Activated naive CD4-positive, alpha-beta T cell (primary cell): ENCODE results near the gene CDKN1C.

ENCODE experiments used
- DNase-seq, 4 experiments: peaks; one replicate each; lab custom pipeline; 2025; lab: John Stamatoyannopoulos, UW

The CDKN1C gene

DNA sequence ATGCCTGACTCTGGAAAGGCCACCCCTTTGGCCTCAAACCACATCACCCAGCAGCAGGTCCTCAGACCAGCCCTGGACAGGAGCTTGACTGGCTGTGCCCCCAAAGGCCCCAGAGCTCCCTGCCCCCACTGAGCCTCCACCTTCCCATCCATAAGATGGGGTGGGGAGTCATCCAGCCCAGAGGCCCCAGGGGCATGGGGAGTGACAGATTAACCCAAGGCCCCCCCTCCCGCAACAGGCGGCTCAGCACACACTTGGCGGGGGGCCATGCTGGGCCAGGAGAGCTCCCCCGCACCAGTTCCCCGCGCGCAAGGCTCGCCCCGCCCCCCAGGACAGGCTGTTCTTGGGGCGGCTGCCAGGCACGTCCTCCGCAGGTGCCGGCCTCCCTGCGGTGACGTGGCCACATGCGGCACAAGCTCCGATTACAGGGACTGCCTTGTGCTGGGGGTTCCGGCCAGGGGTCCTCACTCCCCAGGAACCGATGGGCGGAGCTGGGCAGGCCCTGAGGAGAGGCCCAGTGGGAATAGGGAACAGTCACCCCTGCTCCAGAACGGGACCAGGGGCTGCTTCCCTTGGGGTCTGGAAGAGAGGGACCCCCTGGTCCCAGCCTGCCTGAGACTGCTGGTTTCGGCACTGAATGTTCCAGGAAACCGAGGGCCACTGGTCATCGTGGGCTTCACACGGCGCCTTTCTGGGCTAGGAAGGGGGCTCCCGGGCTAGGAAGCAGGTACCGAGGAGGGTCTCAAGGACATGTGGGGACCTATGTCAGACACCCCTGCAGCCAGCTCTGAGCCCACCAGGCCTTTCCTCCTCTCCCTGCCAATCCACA is 5.1 kb upstream of the CDKN1C start:
- DNase-seq, result peak in 1 of 4 experiments; percentile 19

DNA sequence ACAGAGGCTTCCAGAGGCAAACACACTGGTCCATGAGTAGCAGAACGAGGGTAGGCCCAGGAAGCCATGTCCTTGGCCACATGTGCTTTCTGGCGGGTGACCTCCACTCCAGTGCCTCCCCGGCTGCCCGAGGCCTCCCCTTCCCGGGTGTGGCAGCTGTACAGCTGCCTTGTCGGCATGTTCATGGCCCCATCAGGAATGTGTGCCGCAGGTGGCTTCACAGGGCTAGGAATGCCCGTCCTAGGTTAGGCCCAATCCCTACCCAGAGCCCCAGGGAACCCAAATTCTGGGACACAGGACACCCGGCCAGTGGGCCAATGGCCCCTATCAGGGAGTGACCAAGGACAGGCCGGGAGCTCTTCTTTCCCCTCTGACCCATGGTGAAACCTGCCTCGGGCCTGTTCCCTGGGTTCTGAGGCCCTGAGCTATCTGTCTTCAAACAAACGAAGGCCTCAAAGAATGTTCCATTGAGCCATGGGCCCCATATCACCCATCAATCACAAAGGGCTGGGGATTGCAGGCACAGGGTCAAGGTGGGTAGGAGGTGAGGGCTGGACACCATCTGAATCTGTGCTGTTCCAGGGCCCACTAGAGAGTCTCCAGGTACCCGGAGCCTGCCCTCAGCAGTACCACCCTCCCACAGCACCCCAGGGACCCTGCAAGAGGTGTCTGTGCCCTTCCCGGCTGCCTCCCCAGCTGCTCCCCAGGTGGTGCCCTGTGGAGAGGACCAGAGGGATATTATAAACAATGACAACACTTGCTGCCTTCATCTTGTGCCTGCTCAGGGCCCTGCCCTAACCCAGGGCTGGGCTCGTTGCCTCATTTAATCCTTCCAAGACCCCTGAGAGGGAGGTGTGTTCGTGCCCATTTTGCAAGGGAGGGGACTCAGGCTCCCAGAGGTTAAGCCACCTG is 4.0 kb upstream of the CDKN1C start:
- no peak for DNase-seq

DNA sequence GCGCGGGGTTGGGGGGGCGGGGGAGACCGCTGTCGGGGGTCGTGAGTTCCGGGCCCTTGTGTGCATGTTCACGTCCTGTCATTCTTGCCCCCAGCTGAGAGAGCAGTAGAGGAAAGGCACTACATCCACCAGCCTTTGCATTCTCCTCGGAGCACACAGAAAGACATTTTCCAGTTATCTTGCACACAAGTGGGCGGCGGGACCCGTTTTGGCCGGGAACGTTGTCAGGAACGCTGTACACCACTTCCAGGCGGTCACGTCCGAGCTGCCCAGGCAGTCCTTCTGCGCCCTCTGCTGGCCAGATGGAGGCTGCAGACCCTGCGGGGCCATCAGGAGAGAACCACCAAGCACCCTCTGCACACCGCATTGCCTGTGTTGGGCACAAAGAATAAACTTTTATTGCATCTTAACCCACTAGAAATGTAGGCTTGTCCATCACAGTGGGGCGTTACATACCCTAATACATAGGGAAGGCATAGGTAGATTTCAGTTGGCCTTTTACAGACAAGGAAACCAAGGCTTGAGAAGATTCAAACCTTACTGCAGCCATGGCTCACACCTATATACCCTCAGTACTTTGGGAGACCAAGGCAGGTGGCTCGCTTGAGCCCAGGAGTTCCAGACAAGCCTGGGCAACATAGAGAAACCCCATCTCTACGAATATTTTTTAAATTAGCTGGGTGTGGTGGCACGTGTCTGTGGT is 2.8 kb upstream of the CDKN1C start:
- peak; percentile 62 to 84 (median 83) for DNase-seq

DNA sequence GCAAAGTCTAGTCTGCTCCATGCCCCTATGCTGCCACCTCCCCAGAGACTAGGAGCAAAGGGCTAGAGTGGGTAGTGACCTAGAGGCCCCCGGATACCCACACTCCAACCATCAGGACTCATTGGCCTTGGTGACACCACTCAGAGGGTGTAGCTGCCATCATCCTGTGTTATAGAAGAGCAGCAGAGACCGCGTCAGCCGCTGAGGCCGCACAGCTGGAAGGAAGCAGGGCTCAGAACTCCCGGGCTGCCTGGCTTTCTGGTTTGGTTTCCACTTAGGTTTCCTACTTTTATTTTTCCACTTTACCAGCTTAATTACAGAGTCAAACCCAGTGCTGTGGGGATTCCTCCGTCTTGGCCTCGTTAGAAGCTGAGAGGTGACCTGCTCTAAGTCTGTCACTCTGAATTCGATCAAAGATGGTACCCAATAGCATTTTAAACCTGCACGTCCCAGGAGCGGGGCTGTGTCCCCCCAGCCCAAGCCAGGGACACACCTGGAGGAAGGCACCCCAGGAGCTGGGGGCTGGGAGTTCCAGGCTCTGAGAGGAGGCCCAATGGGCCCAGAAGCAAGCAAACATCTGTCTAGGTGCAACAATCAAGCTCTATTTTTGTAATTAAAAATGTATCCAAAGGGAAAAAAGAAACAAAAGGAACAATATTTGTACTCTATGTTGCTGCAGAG is 2.1 kb upstream of the CDKN1C start:
- no peak for DNase-seq

DNA sequence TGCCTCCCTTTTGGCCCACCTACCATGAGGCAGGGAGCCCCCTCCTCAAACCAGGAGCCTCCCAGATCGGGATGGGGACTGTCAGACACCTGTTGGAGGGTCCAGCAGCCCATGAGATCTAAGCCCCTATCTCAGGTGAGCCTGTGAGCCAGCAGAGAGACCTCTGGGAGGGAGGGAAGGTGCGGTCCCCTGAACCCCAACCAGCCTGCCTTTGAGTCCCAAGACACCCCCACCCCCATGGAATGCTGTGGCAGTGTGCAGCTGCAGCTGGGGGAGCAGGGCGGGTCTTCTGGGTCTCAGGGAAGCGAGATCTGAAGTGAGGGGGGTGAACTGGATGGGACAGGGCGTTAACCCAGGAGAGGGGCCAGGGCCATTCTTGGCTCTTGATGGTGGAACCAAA is 1.4 kb upstream of the CDKN1C start:
- no peak for DNase-seq

DNA sequence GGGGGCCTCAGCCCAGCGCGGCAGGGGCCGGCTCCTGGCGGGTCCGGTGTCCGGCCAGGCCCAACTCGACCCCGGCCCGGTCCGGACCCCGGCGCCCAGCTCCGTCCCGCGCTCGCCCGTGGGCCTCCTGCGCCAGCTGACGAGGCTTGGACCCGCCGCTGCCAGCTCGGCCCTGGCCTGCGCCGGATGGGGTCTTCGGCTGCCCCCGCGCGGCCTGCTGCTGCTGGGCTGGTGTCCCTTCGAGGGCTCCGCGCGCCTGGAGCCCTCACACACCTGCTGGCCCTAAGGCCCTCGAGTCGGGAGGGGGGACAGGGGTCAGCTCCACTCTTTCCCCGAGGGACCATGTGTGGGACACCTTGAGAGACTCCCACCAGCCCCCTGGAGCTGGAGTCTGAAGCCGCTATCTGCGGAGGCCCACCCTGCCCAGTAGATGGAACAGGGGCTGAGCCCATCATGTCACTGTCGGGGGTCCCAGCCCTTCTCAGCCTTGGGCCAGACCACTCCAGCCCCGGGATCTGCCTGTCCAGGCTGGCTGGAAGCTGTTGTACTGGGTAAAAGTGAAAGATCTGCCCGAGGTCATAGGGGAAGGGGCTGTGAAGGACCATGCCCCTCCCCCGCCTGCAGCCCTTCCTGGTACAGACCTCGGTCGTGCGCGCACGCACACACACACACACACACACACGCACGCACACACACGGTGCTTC is 768 bp upstream of the CDKN1C start:
- peak in 1 of 4 experiments; percentile 24 for DNase-seq

DNA sequence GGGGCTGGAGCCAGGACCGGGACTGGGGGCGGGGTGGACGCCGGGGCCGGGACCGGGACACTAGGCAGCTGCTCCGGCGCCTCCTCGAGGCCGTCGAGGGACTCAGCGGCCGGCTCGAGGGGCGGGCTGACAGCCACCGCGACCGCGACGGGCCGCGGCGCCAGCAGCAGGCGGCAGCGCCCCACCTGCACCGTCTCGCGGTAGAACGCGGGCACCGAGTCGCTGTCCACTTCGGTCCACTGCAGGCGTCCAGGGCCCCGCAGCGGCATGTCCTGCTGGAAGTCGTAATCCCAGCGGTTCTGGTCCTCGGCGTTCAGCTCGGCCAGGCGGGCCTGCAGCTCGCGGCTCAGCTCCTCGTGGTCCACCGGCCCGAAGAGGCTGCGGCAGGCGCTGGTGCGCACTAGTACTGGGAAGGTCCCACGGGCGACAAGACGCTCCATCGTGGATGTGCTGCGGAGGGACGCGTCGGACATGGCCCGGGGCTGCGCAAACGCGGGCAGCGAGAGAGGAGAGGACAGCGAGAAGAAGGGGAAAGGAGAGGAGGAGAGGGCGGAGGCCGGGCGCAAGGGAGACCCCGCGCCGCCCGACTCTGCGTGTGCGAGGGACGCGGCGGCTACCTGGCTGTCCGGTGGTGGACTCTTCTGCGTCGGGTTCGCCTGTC is 428 bp downstream of the CDKN1C start:
- peak in 1 of 4 experiments; percentile 32 for DNase-seq

DNA sequence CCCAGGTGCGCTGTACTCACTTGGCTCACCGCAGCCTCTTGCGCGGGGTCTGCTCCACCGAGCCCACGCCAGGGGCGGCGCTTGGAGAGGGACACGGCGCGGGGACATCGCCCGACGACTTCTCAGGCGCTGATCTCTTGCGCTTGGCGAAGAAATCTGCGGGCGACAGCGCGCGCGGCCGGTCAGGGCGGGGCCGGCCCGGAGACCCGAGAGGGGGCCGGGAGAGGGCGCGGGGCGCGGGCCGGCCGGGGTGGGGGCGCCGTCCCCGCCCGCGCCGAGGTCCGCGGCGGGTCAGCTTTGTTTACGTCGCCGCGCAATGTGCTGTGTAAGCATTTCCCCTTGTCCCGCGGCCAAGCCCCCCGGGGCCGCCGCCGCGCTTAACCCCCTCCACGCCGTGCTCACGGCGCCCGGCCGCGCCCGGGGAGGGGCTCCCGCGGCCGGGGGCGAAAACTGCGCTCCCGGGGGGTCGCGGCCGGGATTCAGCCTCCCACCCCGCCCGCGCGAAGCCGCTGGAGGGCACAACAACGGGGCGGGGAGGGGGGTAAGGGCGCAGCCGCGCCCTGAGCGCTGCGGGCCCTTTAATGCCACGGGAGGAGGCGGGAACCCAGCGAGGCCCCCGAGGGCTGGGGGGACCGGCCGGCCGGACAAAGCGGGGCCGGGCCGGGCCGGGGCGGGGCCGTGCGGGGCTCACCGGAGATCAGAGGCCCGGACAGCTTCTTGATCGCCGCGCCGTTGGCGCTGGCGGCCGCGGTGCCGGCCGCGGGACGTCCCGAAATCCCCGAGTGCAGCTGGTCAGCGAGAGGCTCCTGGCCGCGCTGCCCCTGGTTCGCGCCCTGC is 1.4 kb downstream of the CDKN1C start:
- no peak for DNase-seq

DNA sequence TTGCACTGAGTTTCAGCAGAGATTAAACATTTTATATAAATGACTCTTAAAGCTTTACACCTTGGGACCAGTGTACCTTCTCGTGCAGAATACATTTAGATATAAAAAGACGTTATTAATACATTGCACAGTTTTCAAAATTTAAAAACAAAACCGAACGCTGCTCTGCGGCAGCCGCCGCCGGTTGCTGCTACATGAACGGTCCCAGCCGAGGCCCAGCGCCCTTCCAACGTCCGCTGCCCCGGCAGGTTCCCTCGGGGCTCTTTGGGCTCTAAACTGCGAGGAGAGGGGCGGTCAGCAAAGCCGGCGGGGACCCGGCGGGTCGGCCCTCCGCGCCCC is 2.0 kb downstream of the CDKN1C start:
- no peak for DNase-seq

DNA sequence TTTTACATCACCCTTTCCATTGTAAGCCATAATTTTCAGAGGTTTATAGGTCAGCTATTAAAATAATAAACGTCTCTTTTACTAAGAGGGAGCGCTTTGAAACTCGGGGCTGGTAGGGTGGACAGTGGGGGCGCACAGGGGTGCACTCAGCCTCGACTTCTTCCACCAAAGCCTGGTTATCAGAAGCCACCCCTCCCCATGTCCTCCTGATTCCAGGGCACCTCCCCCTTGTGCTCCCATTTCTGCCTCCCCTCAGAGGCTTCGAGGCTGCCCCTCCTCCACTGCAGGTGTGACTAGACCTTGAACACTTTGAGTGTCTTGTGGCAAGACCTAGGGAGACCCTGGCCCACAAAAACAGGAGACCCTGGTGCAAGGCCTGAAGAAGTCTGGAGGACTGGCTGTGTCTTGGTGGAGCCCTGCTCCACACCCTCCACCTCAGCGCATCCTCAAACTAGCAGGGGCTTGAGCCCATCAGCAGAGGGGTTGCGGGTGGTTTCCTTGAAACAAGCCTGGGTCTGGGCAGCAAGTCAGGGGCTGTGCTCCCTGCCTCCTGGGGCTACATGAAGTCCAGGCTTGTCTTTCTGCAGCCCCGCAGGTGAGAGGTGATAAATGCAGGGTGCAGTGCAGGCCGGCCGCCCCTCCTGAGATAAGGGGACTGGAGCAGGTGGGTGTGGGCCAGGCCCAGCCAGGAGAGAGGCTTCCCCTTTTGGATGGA is 3.0 kb downstream of the CDKN1C start:
- DNase-seq, result no peak

DNA sequence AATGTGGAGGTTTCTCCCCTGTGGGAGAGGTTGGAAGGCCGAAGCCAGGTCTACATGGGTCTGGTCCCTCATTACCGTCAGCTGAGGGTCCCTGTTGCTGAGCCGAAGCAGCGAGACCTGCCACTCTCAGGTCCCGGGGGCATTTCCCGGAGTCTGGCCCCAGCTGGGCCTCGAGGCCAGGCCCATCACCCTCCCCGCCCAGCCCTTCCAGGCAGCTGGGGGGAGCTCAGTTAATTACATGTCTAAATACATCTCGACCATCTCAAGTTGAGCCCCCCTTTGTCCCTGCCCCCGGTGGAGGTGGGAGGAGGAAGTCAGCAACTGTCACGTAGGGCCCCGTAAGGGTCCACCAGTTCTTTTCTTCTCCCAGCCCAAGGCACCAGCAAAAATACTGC is 3.6 kb downstream of the CDKN1C start:
- no peak for DNase-seq

DNA sequence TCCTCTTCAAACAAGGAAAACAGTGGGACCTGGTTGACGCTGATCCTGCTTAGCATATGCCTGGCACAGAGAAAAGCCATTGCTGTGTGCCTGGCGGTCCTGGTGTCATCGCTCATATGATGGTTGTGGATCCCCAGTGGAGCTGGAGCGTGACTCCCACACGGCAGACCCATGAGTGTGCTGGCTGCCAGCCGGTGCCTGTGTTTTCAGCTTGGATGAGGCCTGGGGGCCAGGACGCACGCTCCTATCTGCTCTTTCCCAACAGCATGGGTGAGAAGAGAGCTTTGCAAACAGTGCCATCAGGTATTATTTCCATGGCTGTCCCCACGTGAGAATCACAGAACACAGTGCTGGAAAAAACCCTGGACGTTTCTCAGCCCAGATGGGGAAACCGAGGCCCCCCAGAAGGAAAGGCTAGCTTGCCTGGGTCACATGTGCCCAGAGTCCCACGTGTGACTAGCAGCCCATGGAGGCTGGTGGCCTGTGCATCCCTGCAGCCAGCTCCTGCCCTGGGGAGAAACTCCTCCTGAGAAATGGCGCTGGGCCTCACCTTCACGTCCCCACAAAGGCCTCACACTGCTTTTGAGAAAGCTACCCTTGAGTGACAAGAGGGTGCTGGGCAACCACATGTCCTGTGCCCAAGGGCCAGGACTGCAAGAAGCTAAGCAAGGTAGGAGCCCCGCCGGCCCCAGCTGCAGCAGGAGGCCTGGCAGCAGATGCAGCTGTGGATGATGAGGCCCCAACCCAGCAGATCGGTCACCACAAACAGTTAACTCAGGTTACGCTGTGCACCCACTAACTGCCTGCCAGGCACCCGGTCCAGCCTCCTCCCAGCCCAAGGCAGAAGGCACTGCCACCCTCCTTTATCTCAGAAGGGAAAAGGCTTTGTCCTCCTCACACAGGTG is 4.2 kb downstream of the CDKN1C start:
- DNase-seq, result no peak

DNA sequence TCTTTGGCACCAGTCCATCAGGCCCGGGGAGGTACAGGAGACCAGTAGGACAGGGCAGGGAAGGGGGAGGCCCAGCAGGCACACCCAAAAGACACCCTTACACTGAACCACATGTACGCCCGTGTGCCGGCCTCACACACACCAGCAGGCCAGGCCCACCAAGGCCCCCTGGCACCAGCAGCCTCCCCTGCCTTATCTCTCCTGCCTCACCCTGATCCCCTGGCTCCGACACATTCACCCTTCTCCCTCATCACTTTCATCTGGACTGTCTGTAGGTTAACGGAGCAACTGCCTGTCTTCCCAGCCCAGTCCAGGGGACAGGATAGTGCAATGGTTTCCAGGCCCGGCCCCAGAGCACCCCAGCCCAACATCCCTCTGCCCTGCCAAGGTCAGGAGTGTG is 4.9 kb downstream of the CDKN1C start:
- DNase-seq, result no peak

DNA sequence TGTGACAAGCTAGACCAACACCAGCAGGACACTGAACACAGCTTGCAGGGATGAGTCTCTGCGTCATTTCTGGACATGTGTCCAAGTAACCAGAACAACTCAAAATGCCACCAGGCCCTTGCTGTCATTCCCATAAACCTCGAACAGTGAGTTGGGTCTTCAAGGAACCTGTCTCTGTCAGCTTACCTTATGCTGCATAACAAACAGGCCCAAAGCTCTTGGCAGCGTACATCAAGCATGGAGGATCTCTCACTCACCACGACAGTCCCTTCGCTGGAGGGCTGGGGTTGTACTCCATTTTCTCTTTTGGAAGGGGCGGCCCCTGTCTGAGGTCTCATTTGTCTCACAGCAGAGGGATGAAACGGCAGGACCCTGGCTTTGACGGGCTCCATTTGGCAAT is 6.8 kb downstream of the CDKN1C start:
- no peak for DNase-seq

DNA sequence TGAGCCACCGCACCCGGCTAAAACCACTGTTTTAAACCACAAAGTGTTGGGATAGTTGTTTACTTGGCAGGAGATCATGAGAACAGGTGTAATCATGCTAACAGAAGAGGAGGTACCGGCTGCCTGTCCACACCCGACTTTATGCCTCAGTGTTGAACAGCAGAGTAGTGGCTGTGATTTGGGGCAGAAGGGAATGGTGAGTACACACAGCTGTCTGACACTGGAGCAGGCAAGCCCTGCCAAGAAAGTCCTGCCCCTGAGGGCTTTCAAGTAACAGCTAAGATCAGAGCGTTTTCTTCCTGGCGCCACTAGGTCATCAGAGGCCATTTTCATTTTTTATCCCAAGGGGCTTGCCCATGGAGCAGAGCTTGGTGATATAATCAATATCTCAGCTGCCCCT is 8.1 kb downstream of the CDKN1C start:
- no peak for DNase-seq

DNA sequence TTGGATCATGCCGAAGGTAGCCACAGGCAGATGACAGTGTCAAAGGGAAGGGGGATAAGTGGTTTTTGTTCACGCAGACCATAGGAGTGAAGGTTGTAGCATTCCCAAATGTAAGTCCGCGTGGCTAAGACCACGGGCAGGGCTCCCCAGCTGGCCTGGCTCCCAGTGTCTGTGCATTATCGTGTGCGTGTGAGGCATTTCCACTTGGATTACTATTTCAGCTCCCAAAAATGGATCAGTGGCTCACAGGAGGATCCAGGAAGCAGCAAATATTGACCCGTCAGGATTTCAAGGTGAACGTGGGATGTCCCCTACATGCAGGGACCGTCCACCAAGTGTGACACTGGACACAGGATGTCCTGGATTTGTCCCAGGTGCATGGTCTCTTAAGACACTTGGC is 10.6 kb downstream of the CDKN1C start:
- DNase-seq, result no peak

DNA sequence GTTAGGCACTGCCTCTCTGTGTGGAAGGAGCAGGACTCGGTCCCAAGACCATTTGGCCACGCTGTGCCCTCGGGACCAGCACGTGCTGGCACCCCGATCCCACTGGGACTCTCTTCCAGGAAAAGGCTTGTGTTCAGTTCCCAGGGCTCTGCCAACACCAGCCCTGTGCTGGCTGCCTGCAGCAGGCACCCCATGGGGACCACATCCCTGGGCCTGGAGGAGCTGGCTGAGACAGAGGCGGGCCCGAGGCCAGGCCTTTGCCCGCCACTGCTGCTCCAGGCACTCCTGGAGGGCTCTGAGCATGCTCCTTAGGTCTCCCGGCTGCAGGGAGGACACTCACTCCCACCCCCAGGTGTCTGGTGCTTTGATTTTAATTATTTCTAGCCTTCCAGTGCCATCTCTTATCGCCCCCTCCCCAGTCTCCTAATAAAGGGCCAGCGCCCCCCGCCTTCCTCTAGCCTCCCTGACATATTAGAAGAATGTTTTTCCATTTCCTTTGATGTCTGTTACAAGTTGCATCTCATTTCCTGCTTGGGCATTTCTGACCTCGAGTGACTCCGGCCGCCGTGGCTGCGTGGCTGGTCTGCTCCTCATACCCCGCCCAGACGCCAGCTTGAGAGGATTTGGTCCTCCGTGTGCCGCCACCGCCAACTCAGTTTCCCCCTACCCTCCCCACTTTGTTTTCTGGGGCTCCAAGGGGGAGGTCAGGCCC is 14.4 kb downstream of the CDKN1C start:
- no peak for DNase-seq

DNA sequence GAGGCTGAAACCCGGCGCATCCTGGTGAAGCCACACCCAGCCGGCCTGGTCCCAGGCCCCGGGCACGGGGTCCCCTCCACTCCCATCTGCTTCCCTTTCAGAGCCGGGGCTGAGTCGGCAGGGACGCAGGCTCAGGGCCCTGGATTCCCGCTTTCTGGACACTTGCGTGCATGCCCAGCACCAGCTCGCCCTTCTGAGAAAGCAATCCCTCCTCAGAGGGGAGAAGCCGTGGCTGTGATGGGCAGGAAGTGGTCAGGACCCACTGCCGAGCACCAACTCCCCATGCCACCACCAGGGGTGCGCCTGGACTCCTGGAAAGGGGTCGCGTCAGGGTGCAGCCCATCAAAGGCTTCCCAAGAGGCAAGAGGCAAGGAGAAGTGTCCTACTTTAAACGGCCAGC is 15.1 kb downstream of the CDKN1C start:
- DNase-seq, result no peak
